Endothelial cell of umbilical vein (primary cell): ENCODE data around the gene RASAL3. TPM values are rescaled to one million over a fixed set of nuclear protein-coding genes. Genes with fewer than 3 reads are reported as not detected.

ENCODE experiments used
- BruUV-seq: library from RNA; stranded (reverse); fragments of 400-500 nt; replicated peaks from 2 replicates; lab custom pipeline; 2021; lab: Mats Ljungman, UMichigan
- CTCF ChIA-PET: fragments of 300-600, 350-600 bp; sonication (Branson Sonifier 250); formaldehyde crosslinking; loops from one replicate; lab custom pipeline; 2021; ENCODE audit warnings: antibody characterized with exemption, inconsistent platforms; lab: Charles Lee
- POLR2A ChIA-PET: fragments of 300-600, 350-600 bp; sonication (Branson Sonifier 250); formaldehyde crosslinking; loops from one replicate; lab custom pipeline; 2021; ENCODE audit warnings: antibody characterized with exemption, inconsistent platforms; lab: Charles Lee
- DNase-seq: peaks from one replicate; pipeline ENCODE4 v3.0.0-alpha.2; 2011; ENCODE audit warnings: low read depth, low spot score
- FAIRE-seq: peaks from 2 replicates; lab custom pipeline; 2011; peaks lifted over from hg19 to GRCh38; lab: Jason Lieb, UNC
- H2AFZ ChIP-seq: 2 replicates; pipeline ENCODE4 v1.6.0; 2012; ENCODE audit warnings: low read depth, low read length, control low read depth, inconsistent platforms
- H3K27ac ChIP-seq: 2 replicates; pipeline ENCODE4 v1.5.1; 2011; ENCODE audit warnings: low read depth, mild to moderate bottlenecking, control low read depth, low read length, moderate library complexity; ENCODE audit not compliant: insufficient read depth
- H3K27me3 ChIP-seq, 2 experiments: 2 replicates each; pipeline versions ENCODE4 v1.6.0 to v1.6.1; 2011; ENCODE audit warnings: low read length in 2 of 2, mixed read lengths in 1 of 2; ENCODE audit not compliant: control insufficient read depth in 2 of 2, insufficient read depth in 2 of 2
- H3K36me3 ChIP-seq, 2 experiments: 2 replicates in 1 of 2; 3 replicates in 1 of 2; pipeline ENCODE4 v1.5.1; 2011; ENCODE audit warnings: low read length in 2 of 2, mild to moderate bottlenecking in 1 of 2, moderate library complexity in 1 of 2; ENCODE audit not compliant: control insufficient read depth in 2 of 2, insufficient read depth in 2 of 2; ENCODE audit errors: extremely low read depth in 1 of 2
- H3K4me1 ChIP-seq: 3 replicates; pipeline ENCODE4 v1.5.1; 2011; ENCODE audit warnings: mild to moderate bottlenecking, low read length; ENCODE audit not compliant: control insufficient read depth, insufficient read depth; ENCODE audit errors: extremely low read depth
- H3K4me2 ChIP-seq: 2 replicates; pipeline ENCODE4 v1.6.1; 2011; ENCODE audit warnings: low read length, control low read depth, mixed read lengths; ENCODE audit not compliant: insufficient read depth
- H3K4me3 ChIP-seq, 3 experiments: fragments of 200-600 bp in 1 of 3; sonication (generic), shearing (Covaris generic) in 1 of 3; replicated peaks in 1 of 3; 2 replicates each; pipeline ENCODE4 v1.5.1; 2011 to 2016; ENCODE audit warnings: control low read depth in 3 of 3, low read length in 3 of 3, mild to moderate bottlenecking in 2 of 3, inconsistent platforms in 1 of 3, low read depth in 1 of 3, moderate library complexity in 1 of 3; ENCODE audit not compliant: insufficient read depth in 1 of 3
- H3K79me2 ChIP-seq: 2 replicates; pipeline ENCODE4 v1.6.0; 2012; ENCODE audit warnings: low read length, inconsistent platforms; ENCODE audit not compliant: control insufficient read depth, insufficient read depth
- H3K9ac ChIP-seq: replicated peaks from 2 replicates; pipeline ENCODE3; 2011; ENCODE audit warnings: low read length, control low read depth; ENCODE audit not compliant: insufficient read depth; ENCODE audit errors: extremely low read depth
- H3K9me1 ChIP-seq: replicated peaks from 3 replicates; pipeline ENCODE4 v1.6.0; 2011; ENCODE audit warnings: mild to moderate bottlenecking, low read length; ENCODE audit not compliant: control insufficient read depth, insufficient read depth; ENCODE audit errors: extremely low read depth
- H3K9me3 ChIP-seq: replicated peaks from 2 replicates; pipeline ENCODE4 v1.5.1; 2012; ENCODE audit warnings: low read length, inconsistent platforms; ENCODE audit not compliant: control insufficient read depth, insufficient read depth
- H4K20me1 ChIP-seq: replicated peaks from 2 replicates; pipeline ENCODE3; 2011; ENCODE audit warnings: mild to moderate bottlenecking, low read length; ENCODE audit not compliant: control insufficient read depth, insufficient read depth; ENCODE audit errors: extremely low read depth
- CTCF ChIP-seq, 2 donors: IDR thresholded peaks; 1 replicate in 1 of 2; 2 replicates in 1 of 2; pipeline ENCODE4 v1.5.1; 2011; ENCODE audit warnings: low read length in 2 of 2, mild to moderate bottlenecking in 2 of 2, moderate library complexity in 2 of 2, control low read depth in 1 of 2, inconsistent platforms in 1 of 2, low read depth in 1 of 2; ENCODE audit not compliant: insufficient read depth in 1 of 2; ENCODE audit errors: extremely low read depth in 1 of 2
- EZH2 ChIP-seq: IDR thresholded peaks from 2 replicates; pipeline ENCODE4 v1.6.1; 2012; ENCODE audit warnings: borderline replicate concordance, low read depth, mild to moderate bottlenecking, moderate library complexity, low read length, inconsistent platforms; ENCODE audit not compliant: severe bottlenecking
- FOS ChIP-seq: IDR thresholded peaks from 2 replicates; pipeline ENCODE4 v1.6.1; 2011; ENCODE audit warnings: mild to moderate bottlenecking, low read length, moderate library complexity, borderline replicate concordance; ENCODE audit not compliant: insufficient read depth
- GATA2 ChIP-seq: IDR thresholded peaks from 2 replicates; pipeline ENCODE4 v1.7.0; 2011; ENCODE audit warnings: low read depth, mild to moderate bottlenecking, moderate library complexity, mixed read lengths, low read length; ENCODE audit not compliant: insufficient read length, insufficient read depth
- JUN ChIP-seq: IDR thresholded peaks from 2 replicates; pipeline ENCODE4 v1.6.1; 2011; ENCODE audit warnings: borderline replicate concordance, low read depth; ENCODE audit not compliant: insufficient read length, insufficient read depth
- MAX ChIP-seq: IDR thresholded peaks from 2 replicates; pipeline ENCODE4 v1.6.1; 2011; ENCODE audit not compliant: insufficient read depth, insufficient read length
- MYC ChIP-seq: IDR thresholded peaks from one replicate; pipeline ENCODE4 v1.6.1; 2011; ENCODE audit warnings: mild to moderate bottlenecking, low read depth, low read length
- POLR2A ChIP-seq: IDR thresholded peaks from 2 replicates; pipeline ENCODE4 v1.6.1; 2012; ENCODE audit warnings: low read depth, mild to moderate bottlenecking, control low read depth, low read length
- POLR2AphosphoS5 ChIP-seq: IDR thresholded peaks from 2 replicates; pipeline ENCODE4 v1.6.1; 2012; ENCODE audit warnings: low read depth, mild to moderate bottlenecking, control low read depth, low read length, moderate library complexity; ENCODE audit not compliant: insufficient read depth
- dilution Hi-C: fragments of 300-500 bp; cut with MboI; formaldehyde crosslinking; loops from one replicate; pipeline ENCODE4 v1.15.0; 2019; ENCODE audit warnings: low sequenced_read_pairs; ENCODE audit not compliant: extremely low pct_ligation_motif_present
- intact Hi-C: fragments of 100-400 bp; cut with micrococcal nuclease; formaldehyde crosslinking; loops from one replicate; pipeline ENCODE4 v1.10.0; 2022
- polyA plus RNA-seq, 4 experiments: library from polyadenylated mRNA; depleted of rRNA in 3 of 4; stranded (reverse) in 3 of 4; unstranded in 1 of 4; fragments of >200 nt; gene quantifications; 2 replicates each; pipeline versions ENCODE4 v1.2.1 to v1.2.3, GENCODE V29; 2011 to 2012; ENCODE audit warnings: missing spikeins in 1 of 4
- total RNA-seq: library from RNA; stranded (reverse); gene quantifications from 2 replicates; pipeline ENCODE4 v1.2.3, GENCODE V29; 2021

The RASAL3 gene
- total and polyA plus RNA-seq, 2 donors (not counting 3 experiments of a cell fraction or from before 2014, with no cell fraction given): 4.1 to 5.7 TPM

- H3K4me3 ChIP-seq: peak overlapping the region; percentile 12 to 36 (median 31)
- no peak overlapping the region for H3K27ac ChIP-seq
- ChIA-PET CTCF (interaction anchor here (0.5 to 7.1 kb wide), 10 partner anchors 12 to 279 kb away, joined by 3 to 60 read pairs (median 5); partner anchors contain the start of genes AKAP8, AKAP8L and RASAL3), POLR2A (interaction anchor here (0.6 to 1.7 kb wide), 6 partner anchors 9 to 103 kb away, joined by 4 to 11 read pairs (median 4); partner anchors contain the start of gene AKAP8L)
- FAIRE-seq (peak; percentile 93), DNase-seq (peak; percentile 94)
- H3K4me1 ChIP-seq: peaks cover 17% of the 10 kb centered on the region
- no peaks in the 10 kb centered on the region for H3K36me3 ChIP-seq
- no peaks in the 10 kb centered on the region for H4K20me1 ChIP-seq
- dilution Hi-C loops: no loop called here
- BruUV-seq: no TSS peak
- intact Hi-C loops: loop anchor here (1.0 kb wide), 4 partner anchors 15 to 104 kb away; no protein-coding TSS in a partner anchor
- no peaks in the 10 kb centered on the region for H3K79me2 ChIP-seq
- peak overlapping the region; percentile 96 for H2AFZ ChIP-seq
- H3K27me3 ChIP-seq: peaks cover 9 to 10% of the 10 kb centered on the region in 2 experiments
- TF ChIP-seq MYC (no peak), MAX (no peak), POLR2A (no peak), GATA2 (no peak), EZH2 (no peak), POLR2AphosphoS5 (no peak), CTCF (IDR thresholded peaks at IDR 0.05; ENCODE audit: extremely low read depth in 1 of 2, insufficient read depth in 1 of 2, low read depth in 1 of 2, low read length in 2 of 2) (no peak), FOS (no peak), JUN (no peak)
- no peak overlapping the region for H3K9ac ChIP-seq
- H3K4me2 ChIP-seq: peak overlapping the region; percentile 69
- H3K9me1 ChIP-seq: no peaks in the 10 kb centered on the region
- no peaks in the 10 kb centered on the region for H3K9me3 ChIP-seq
Measured at GRCh38 chr19:15452111-15453047, 12.0 kb downstream of the RASAL3 start.
